IPS DF 19.7 (cell line): ENCODE measurements around the gene CCDC83.
"Not testable (repeated sequence)": the region's sequence is repeated elsewhere in the genome, so short reads cannot be mapped to it uniquely, and the experiment has no call there.

ENCODE experiments used
- DNase-seq: peaks from one replicate; pipeline ENCODE4 v3.0.0-alpha.2; 2013; ENCODE audit warnings: low read depth, low spot score

CCDC83 gene

GRCh38 chr11:85939099-85940015 lies 84.2 kb downstream of the CCDC83 start:
- no peak for DNase-seq

- peak; percentile 30 for DNase-seq
These were observed 86.3 kb downstream of the CCDC83 start for GRCh38 chr11:85941380-85941973.

- DNase-seq = no peak
These were observed 90.1 kb downstream of the CCDC83 start for GRCh38 chr11:85945296-85945695.

GRCh38 chr11:85945788-85946187 lies 90.6 kb downstream of the CCDC83 start:
- DNase-seq = no peak

- DNase-seq = no peak
These were observed 91.0 kb downstream of the CCDC83 start for GRCh38 chr11:85946221-85946620.

GRCh38 chr11:85947431-85948272 lies 92.5 kb downstream of the CCDC83 start:
- DNase-seq = no peak

- DNase-seq = no peak
These were observed 93.7 kb downstream of the CCDC83 start for GRCh38 chr11:85948884-85949283.

- no peak for DNase-seq
These were observed 94.6 kb downstream of the CCDC83 start for GRCh38 chr11:85949798-85950197.

- no peak for DNase-seq
These were observed 95.3 kb downstream of the CCDC83 start for GRCh38 chr11:85950317-85951048.

- DNase-seq = no peak
These were observed 95.8 kb downstream of the CCDC83 start for GRCh38 chr11:85951049-85951405.

- DNase-seq = no peak
These were observed 96.4 kb downstream of the CCDC83 start for GRCh38 chr11:85951428-85952107.

- DNase-seq = not testable (repeated sequence)
These were observed 96.9 kb downstream of the CCDC83 start for GRCh38 chr11:85952108-85952485.

GRCh38 chr11:85953491-85954143 lies 98.4 kb downstream of the CCDC83 start:
- no peak for DNase-seq

- DNase-seq = no peak
These were observed 100.3 kb downstream of the CCDC83 start for GRCh38 chr11:85955531-85955930.

GRCh38 chr11:85960678-85961077 lies 105.5 kb downstream of the CCDC83 start:
- DNase-seq = no peak

- DNase-seq = no peak
These were observed 105.9 kb downstream of the CCDC83 start for GRCh38 chr11:85961130-85961529.

GRCh38 chr11:85961930-85962363 lies 106.8 kb downstream of the CCDC83 start:
- no peak for DNase-seq

GRCh38 chr11:85965202-85965601 lies 110.0 kb downstream of the CCDC83 start:
- no peak for DNase-seq

- no peak for DNase-seq
These were observed 112.3 kb downstream of the CCDC83 start for GRCh38 chr11:85967457-85967856.
